ENCODE measurements around the gene RCN2.

RCN2 gene

DNA sequence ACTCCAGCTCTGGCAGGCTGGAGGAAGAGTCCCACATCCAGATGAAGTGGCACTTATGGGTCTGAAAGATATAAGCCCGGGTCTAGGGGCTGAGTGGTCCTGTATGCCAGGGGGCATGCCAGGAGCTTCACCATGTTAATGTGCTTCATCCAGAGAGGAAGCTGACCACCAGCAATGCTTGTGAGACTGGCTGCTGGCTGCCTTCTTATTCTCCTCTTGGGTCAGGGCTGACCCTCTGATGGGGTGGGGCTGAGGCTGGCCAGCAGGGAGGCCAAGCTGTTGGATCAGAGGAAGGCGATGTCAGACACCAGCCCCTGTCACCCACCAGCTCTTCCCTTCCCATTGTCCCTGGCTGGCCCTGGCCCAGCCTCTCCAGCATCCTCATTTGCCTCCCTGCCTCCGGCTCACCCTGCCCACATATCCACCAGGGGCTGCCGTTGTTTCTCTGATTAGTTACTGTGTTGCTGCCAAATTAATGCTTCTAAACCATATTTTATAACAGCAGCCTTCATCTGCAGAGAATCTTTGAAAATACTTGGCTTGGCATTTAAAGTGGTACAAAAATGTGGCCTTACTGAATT, 43.0 kb downstream of the RCN2 start:
- DNase-seq, result no peak

DNA sequence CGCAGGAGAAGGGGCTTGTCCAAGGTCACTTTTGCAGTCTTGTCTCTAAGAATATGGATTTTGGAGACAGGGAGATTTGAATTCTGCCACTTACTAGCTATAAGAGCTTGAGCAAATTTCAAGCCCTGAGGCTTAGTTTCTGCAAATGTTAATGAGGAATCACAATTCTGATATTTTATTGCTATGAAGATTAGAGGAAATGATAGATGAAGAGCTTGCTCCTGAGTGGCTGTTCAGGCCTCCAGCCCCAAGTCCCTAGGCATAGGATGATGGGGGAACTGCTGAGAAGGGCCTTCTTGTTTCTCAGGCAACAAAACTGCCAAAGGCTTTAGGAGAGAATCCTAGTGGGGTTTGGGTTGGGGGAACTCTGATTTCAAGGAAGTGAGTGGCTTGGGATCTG, 44.6 kb downstream of the RCN2 start:
- DNase-seq, result no peak

DNA sequence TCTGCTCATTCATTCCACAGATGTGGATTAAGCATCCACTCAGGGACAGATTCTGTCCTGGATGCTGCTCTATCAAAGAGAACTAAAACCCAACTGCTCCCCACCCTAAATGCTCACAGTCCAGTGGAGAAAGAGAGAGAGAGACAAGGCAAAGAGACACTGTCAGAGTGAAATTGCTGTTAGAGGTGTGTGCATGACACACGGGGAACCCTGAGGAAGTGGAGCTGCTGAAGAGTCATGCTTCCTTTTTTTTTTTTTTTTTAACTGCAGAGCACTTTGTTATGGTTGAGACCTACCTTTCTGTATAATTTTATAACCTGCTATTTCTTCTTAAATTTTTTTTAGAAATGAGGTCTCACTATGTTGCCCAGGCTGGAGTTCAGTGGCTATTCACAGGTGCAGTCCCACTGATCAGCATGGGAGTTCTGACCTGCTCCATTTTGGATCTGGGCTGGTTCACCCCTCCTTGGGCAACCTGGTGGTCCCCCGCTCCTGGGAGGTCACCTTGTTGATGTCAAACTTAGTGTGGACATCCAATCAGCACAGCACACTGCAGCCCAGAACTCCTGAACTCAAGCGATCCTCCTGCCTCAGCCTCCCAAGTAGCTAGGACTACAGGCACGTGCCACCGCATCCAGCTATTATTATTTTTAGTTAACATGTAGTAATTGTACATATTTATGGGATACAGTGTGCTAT, 45.2 kb downstream of the RCN2 start:
- DNase-seq, result no peak

DNA sequence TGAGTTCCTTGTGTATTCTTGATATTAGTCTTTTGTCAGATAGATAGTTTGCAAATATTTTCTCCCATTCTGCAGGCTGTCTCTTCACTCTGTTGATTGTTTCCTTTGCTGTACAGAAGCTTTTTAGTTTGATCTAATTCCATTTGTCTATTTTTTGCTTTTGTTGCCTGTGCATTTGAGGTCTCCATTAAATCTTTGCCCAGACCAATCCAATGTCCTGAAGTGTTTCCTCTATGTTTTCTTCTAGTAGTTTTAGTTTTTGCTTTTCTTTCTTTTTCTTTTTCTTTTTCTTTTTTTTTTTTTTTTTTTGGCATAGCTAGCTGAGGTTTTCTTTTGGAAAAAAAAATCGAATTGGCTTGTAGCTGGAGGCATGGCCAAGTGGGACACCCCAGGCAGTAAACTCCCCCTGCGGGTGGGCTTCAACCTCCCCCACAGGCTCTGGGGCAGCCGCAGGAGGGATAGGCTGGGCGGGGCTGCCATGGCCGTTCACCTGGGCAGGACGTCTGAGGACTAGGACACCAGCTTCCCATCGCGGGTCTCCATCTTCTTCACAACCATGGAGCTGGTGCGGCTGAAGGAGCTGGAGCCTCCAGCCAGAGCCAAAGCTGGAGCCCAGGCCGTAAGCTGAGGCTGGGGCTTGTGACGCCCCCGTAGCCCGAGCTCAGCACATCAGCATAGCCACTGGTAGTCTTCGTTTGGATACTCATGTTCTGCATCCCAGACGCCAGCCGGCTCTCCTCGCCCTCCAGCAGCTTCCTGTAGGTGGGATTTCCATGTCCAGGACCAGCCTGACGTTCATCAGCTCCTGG, 47.2 kb downstream of the RCN2 start:
- no peak for DNase-seq

DNA sequence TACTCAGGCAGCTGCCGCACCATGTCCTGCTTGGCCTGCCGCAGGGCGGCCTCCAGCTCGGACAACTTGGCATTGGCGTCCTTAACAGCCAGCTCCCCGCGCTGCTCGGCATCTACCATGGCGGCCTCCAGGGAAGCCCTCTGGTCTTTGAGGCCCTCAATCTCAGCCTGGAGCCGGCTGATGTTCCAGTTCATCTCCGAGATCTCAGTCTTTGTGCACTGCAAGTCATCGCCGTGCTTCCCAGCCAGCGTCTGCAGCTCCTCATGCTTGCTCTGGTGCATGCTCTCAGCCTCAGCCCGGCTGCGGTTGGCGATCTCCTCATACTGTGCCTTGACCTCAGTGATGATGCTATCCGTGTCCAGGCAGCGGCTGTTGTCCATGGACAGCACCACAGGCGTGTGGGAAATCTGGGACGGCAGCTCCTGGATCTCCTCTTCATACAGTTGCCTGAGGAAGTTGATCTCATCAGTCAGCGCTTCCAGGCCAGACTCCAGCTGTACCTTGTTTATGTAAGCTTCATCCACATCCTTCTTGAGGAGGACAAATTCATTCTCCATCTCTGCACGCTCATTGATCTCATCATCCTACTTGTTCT, 47.9 kb downstream of the RCN2 start:
- no peak for DNase-seq

DNA sequence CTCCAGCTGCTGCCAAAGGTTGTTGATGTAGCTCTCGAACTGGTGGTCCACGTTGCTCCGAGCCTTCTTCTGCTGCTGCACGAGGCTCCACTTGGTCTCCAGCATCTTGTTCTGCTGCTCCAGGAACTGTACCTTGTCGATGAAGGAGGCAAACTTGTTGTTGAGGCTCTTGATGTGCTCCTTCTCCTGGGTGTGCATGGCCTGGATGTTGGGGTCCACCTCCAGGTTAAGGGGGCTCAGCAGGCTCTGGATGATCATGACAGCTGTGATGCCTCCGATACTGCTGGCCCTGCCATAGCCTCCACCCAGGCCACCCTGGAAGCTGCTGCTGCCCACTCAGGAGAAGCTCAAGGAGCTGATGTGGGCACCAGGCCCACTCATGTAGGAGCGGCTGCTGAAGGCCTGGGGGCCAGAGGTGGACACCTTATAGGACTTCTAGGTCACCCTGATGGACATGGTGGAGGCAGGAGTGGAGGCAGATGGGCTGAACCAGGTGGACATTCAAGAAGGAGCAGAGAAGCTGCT, 48.5 kb downstream of the RCN2 start:
- DNase-seq, result no peak

DNA sequence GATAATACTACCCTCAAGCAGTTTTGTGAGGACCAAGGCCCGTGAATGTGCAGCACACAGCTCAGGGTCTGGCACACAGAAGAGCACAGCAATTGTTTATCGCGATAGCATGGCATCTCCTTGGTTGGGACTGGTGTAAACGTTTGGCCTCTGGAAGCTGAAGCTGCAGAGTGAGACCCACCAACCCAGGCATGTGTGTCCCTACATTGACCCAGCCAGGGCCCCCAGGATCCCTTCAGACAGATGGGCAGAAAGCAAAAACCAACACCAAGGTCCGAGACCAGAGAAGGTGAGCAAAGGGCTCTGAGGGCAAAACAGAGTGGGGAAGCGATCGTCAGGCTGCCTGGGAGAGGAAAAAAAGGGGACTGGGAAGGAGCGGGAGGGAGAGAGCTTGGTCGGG, 50.8 kb downstream of the RCN2 start:
- no peak for DNase-seq

DNA sequence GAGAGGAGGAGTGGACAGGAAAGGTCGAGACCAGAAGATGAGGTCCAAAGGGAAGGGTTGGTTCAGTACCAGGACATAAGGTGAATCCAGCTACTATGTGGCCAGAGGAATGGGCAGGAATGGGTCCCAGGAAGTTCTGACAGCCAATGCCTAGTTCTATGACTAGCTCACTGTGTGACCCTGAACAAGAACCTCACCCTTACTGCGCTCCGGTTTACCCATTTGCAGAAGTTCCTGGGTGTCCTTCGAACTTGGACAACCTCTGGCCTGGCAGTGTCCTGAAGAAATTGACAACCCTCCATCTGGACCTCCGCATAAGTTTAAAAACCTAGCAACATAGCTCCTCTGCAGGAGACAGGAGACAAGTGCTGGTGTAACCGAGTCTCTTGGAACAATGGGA, 51.2 kb downstream of the RCN2 start:
- no peak for DNase-seq

DNA sequence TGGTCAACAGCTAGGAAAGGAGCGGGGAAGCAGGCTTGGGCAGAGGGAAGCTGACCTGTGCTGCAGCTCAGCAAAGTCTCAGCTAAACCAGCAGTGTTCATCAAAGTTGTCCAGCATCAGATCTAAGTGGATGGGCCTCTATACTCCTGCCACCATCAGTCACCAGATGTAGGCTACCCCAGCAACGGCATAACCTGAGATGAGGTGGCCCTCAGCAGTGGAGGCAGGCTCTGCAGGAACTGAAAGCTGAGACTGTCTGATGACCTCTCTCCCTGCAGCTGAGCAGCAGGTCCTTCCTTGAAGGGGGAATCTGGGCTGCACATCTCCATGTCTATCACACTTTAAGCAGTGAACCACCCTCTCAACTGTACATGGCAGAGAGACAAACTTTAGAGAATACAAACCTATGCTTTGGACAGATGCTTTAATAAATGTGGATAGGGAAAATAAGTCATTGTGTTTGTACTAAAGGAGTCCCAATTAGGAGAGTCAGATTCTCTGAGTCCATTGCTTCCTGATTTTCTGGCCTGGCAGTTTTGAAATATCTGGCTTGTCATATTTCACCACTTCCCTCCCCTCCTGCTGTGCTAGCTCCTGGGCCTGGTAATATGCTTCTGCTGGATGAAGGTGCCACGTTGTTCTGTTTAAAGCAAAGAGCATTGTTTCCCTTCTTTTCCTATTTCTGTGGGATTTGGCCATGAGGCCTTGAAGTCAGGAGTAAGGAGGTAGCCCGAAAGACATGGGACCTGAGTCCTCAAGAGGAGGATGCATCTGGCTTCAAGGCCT, 52.2 kb downstream of the RCN2 start:
- no peak for DNase-seq

DNA sequence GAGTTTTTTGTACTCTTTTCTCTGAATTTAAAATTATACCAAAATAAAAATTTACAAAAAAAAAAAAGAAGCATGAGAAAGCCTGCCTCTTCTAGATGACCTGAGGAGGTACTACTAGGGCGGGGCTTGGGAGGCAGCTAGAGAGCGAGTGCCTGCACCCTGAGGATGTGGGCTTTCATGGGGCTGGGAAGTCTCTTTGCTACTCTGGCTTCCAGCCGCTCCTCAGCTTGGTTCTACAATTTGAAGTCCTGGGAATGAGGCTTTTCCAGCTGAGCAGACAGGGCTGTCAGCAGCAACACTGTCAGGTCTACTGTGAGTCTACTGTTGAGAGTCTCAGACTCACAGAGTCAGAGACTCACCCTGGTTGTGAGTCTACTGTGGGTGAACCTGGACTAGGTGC, 55.2 kb downstream of the RCN2 start:
- DNase-seq, result no peak

DNA sequence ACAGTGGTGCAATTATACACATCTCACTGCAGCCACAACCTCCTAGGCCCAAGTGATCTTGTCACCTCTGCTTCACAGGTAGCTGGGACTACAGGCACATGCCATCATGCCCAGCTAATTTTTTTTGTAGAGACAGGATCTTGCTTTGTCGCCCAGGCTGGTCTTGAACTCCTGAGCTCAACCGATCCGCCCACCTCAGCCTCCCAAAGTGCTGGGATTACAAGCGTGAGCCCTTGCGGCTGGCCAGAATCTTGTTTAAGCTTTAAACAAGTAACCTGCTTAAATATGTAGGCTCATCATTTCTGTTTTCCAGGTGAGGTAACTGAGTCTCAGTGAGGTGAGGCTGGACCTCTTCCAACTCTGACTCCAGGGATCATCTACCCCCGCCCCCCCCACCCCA, 55.7 kb downstream of the RCN2 start:
- DNase-seq, result no peak

DNA sequence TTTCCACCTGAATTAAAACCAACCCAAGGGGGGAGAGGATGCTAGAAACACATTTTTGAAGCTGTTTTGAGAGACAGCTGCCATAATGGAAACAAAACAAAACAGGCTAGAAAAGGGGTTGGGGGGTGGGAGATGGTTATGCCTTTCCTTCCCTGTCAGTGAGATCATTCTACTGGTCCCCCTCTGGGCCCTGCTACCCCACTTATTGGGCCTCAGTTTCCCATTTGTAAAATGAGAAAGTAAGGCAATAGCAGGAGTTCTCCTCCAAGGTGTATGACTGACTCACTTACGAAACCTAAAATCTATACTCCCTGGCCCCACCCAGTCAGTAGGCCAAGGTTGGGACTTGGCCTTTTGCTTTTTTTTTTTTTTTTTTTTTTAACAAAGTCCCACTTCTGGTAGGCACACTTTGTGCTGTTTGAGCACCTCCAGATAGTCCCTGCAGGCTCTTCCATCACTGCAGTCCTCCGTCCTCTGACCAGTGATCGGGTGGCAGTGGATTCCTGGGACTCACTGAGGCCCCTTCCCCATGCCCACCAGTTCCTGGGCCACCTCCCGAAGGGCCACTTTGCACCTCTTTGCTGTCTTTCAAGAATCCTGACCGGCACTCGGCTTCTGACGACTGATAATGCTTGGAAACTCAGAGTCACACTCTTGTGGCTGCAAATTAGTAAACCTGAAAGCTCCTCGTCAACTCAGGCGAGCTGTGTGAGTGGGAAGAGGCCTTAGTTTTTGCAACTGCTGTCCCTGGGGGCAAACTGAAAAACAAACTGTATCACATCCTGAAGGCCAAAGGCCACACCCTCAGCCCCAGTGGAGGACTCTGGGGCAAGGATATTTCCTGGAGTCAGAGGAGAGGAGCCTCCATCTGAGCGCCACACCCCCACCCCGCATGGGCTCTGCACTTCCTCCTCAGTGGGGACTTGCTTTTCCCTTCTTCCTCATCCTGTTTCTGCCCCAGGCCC, 56.6 kb downstream of the RCN2 start:
- DNase-seq, result no peak

DNA sequence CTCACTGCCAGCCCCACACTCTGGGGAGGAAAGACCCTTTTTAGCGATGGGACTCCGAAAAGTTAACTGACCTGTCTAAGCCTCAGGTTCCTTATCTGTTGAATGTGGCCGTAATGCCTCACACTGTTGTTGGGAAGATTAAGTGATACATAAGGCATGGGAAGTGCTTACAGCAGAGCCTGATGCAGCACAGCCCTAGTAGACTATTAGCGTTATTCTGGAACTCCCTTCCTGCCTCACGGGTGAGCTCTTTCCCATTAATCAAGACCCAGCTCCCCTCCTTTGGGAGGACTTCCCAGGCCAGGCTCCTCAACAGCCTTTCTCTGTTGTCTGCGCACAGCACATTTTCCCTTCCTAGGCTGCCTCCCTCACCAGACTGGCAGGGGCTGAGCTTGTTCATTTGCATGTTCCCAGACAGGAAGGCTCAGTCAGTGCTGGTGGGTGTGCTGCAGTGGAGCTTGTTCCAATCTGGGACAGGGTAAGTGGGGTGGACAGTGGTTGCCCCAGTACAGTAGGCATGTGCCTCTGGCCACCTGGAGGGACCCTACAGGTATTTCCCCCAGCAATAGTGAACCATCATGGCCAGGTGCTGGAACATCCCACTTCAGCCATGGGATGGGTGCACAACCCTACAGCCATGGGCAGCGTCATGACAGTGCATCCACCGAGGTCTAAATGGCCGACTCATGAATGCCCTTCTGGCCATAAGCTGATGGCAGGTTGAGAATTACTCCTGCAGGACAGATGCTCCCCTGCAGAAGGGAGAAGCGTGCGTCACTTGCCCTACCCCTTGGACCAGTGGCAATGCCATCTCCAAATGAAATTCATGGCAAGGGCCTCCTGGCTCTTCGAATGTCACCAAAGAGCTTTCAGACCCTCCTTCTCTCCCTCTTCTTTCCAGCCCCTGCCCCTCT, 57.6 kb downstream of the RCN2 start:
- DNase-seq, result no peak

DNA sequence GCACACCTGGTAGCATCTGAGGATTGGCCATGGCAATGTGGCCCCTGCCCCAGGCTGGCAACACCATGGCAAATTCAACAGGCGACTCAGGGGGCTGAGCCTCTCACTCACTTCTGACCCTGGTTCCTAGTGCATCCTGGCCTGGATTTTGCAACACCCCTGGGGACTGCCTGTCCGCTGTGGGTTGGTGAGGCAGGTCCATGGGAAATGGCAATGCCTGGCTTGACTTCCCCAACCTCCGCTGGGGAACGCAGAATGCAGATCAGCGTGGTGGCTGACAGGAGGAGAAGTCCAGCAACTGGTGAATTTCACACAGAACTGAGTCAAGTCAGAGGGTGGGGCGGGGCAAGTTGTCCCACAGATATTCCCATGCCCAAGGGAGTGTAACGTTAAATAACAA, 59.5 kb downstream of the RCN2 start:
- DNase-seq, result no peak

DNA sequence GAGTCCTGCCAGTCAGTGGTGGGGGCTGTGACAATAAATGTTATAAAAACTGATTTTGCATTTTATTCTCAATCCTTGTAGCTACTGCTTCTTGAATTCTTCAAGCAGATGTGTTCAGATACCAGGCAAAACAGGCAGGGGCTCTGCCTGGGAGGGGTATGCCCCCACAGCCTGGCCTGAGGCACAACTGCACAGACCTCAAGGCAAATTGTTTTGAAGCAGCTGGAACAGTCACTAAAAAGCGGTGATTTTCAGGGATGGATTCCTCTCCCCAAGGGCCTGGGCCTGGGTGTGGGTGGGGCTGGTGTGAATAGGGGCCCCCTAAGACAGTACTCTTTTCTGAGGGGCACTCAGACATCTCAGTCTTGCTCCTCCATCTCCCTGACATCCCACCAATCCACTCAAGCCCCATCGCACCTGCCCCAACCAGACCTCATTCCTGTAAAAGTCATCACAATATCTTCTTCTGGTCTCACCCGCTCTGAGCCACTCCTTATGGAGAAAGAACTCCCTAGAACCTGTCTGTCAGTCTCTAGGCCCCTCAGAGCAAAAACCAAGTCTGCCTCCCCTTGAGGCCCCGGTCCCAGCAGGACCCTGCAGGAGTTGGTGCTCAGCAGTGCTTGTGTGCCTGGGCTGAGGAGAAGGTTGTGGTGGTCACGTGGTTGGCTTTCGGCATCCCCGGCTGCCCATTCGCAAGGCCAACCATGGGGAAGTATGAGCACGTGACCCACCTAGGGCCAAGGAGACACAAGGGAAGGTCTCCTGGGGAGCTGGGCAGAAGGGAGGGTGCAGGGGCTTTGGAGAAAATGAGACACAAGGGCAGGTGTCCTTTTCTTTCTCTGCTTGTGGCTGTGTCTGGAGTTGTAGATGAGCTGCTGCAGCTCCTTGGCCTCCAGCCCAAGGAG, 60.4 kb downstream of the RCN2 start:
- no peak for DNase-seq

DNA sequence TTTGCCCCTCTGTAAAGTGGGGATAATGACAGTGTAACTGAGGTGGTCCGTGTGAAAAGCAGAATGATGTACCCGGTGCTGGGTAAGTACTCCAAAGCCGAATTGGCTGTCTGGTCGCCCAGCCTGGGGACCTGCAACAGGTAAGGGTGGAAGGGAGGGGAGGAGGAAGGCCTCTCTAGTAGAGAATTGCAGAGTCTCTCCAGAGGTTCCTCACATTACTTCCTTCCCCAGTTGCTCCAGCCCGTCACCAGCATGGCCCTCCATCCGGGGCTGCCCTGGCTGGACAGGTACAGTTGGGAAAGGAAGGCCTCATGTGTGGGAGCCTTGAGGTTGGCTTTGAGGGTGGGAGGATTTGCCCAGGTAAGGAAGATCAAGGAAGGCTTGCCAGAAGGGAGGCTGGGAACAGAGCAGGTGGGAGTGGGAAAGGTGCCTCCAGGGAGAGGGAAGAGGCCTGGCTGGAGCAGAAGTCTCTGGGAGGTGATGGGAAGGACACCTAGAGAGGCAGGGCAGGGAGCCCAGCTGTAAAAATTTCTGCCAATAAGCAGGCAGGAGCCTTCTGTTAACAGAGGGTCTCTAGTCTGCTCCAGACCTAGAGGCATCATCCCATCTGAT, 61.7 kb downstream of the RCN2 start:
- DNase-seq, result no peak

DNA sequence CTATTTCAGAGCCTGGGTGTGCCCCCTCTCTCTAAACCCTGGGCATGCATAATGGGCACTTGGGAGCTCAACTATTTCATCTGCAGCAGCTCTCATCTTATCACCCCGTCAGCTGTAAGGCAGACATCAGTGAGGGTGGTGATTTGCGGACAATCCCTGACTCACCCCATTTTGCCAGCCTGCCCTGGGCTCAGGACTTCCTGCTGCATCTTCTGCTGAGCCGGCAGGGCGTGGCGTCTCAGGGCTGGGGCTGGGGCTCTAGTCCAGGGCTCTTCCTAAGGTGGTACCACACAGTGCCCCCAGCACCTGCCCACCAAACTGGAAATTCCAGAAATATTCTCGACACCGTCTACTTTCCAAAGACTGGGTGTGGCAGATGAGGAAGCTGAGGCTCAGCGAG, 62.5 kb downstream of the RCN2 start:
- no peak for DNase-seq

DNA sequence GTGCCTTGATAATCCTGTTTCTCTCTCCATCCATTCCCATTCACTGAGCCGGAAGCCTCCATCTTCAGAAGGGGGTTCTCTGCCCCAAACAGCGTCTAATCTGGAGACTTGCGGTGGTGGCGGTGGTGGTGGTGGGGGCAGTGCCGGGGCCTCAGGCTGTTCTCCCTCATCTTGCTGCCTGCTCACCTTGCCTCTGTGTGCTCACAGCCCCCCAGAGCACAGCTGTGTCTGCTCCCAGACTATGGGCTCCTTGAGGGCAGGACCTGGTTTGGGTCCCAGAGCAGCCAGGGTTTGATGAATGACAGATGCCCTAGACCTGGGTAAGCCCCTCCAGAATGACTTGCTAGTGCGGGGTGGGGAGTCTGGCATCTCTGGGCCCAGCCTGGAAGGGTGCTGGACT, 62.9 kb downstream of the RCN2 start:
- no peak for DNase-seq

All from NCI-H1417 (cell line).